Parathyroid adenoma (tissue), 2 donors: ENCODE results near the gene GPR75.
"Not testable (repeated sequence)": the region's sequence is repeated elsewhere in the genome, so short reads cannot be mapped to it uniquely, and the experiment has no call there.

Source experiments
- H2AFZ ChIP-seq: fragments of 300-600 bp; sonication (generic); one replicate; pipeline ENCODE4 v1.7.0; 2017; ENCODE audit warnings: antibody characterized with exemption, mild to moderate bottlenecking
- H3K27ac ChIP-seq: fragments of 300-600 bp; sonication (generic); one replicate; pipeline ENCODE4 v1.7.0; 2017
- H3K27me3 ChIP-seq: fragments of 300-600 bp; sonication (generic); one replicate; pipeline ENCODE4 v1.7.0; 2017; ENCODE audit warnings: low read length; ENCODE audit not compliant: control insufficient read depth, insufficient read depth
- H3K36me3 ChIP-seq: fragments of 300-600 bp; sonication (generic); one replicate; pipeline ENCODE4 v1.7.0; 2017; ENCODE audit warnings: low read length; ENCODE audit not compliant: control insufficient read depth, insufficient read depth
- H3K4me1 ChIP-seq: fragments of 300-600 bp; sonication (generic); one replicate; pipeline ENCODE4 v1.7.0; 2017; ENCODE audit warnings: control low read depth
- H3K4me2 ChIP-seq: fragments of 300-600 bp; sonication (generic); one replicate; pipeline ENCODE4 v1.7.0; 2017; ENCODE audit warnings: low read length
- H3K4me3 ChIP-seq: fragments of 300-600 bp; sonication (generic); one replicate; pipeline ENCODE4 v1.7.0; 2017; ENCODE audit warnings: low read depth, low read length
- H3K79me2 ChIP-seq: fragments of 300-600 bp; sonication (generic); one replicate; pipeline ENCODE4 v1.7.0; 2017; ENCODE audit warnings: control low read depth
- H3K9ac ChIP-seq: fragments of 300-600 bp; sonication (generic); one replicate; pipeline ENCODE4 v1.7.0; 2017; ENCODE audit warnings: mild to moderate bottlenecking
- H3K9me3 ChIP-seq: fragments of 300-600 bp; sonication (generic); one replicate; pipeline ENCODE4 v1.7.0; 2017; ENCODE audit warnings: low read length; ENCODE audit not compliant: control insufficient read depth
- TF ChIP-seq, protein P1 (sequence below): fragments of 300-600 bp; sonication (generic); IDR thresholded peaks from one replicate; pipeline ENCODE4 v1.7.0; 2017; ENCODE audit warnings: antibody characterized with exemption, mild to moderate bottlenecking
- donor health status: primary hyperparathyroidism.

Gene GPR75

DNA sequence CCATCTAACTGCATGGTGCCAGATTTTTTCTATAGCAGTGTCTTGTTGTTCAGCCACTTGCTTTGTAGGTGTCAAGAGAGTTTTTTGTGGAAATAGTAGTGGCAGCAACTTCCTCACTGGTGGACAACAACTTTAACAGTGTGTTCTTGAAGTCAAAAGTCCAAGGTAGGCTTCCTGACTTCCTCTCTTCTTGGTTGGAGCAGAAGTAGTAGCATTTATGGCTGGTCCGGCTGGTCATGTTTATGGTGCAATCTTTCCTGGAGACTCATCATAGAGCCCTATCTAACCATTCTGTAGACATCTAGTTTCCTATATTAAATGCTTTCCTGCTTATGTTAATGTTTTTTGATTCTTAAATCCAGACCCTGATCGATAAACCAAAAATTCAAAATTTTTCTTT, 11.7 kb downstream of the GPR75 start:
- Histone ChIP-seq H3K79me2 (peaks cover 3% of the 10 kb centered on the region), H3K27ac (no peak overlapping the region)

GRCh38 chr2:53843595-53843994, 16.2 kb downstream of the GPR75 start:
- H3K9ac ChIP-seq = no peak overlapping the region
- H3K27ac ChIP-seq = no peak overlapping the region
- no peaks in the 10 kb centered on the region for H3K9me3 ChIP-seq
- no peak overlapping the region for H3K4me2 ChIP-seq
- H3K79me2 ChIP-seq = no peaks in the 10 kb centered on the region
- TF ChIP-seq, protein P1, sequence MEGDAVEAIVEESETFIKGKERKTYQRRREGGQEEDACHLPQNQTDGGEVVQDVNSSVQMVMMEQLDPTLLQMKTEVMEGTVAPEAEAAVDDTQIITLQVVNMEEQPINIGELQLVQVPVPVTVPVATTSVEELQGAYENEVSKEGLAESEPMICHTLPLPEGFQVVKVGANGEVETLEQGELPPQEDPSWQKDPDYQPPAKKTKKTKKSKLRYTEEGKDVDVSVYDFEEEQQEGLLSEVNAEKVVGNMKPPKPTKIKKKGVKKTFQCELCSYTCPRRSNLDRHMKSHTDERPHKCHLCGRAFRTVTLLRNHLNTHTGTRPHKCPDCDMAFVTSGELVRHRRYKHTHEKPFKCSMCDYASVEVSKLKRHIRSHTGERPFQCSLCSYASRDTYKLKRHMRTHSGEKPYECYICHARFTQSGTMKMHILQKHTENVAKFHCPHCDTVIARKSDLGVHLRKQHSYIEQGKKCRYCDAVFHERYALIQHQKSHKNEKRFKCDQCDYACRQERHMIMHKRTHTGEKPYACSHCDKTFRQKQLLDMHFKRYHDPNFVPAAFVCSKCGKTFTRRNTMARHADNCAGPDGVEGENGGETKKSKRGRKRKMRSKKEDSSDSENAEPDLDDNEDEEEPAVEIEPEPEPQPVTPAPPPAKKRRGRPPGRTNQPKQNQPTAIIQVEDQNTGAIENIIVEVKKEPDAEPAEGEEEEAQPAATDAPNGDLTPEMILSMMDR = no peak
- no peak overlapping the region for H2AFZ ChIP-seq
- H3K4me3 ChIP-seq = no peak overlapping the region
- no peaks in the 10 kb centered on the region for H3K4me1 ChIP-seq
- no peaks in the 10 kb centered on the region for H3K27me3 ChIP-seq
- H3K36me3 ChIP-seq = no peaks in the 10 kb centered on the region

More for the DNA sequence above, 11.7 kb downstream of the GPR75 start:
- Histone ChIP-seq H2AFZ (no peak overlapping the region), H3K4me2 (no peak overlapping the region), H3K4me1 (no peaks in the 10 kb centered on the region), H3K9ac (no peak overlapping the region), H3K9me3 (no peaks in the 10 kb centered on the region), H3K36me3 (no peaks in the 10 kb centered on the region), H3K27me3 (no peaks in the 10 kb centered on the region), H3K4me3 (no peak overlapping the region)
- TF ChIP-seq, protein P1 = no peak

DNA sequence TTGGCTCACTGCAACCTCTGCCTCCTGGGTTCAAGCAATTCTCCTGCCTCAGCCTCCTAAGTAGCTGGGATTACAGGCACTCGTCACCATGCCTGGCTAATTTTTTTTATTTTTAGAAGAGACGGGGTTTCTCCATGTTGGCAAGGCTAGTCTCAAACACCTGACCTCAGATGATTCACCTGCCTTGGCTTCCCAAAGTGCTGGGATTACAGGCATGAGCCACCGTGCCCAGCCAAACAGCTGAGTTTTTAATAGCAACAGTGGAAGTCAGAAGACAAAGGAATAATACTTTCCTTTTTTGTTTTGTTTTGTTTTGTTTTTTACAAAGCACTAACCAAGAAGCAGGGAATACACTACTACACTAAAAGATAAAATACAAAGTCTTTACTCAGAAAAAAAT, 16.9 kb downstream of the GPR75 start:
- Histone ChIP-seq H2AFZ (no peak overlapping the region), H3K4me2 (no peak overlapping the region), H3K27me3 (no peaks in the 10 kb centered on the region), H3K4me3 (no peak overlapping the region), H3K79me2 (no peaks in the 10 kb centered on the region), H3K9me3 (no peaks in the 10 kb centered on the region), H3K27ac (no peak overlapping the region), H3K4me1 (no peaks in the 10 kb centered on the region), H3K36me3 (no peaks in the 10 kb centered on the region), H3K9ac (no peak overlapping the region)
- TF ChIP-seq, protein P1 = no peak

- H3K9ac ChIP-seq, H3K9me3 ChIP-seq, H3K27ac ChIP-seq, H3K36me3 ChIP-seq, H3K4me2 ChIP-seq, H3K4me1 ChIP-seq, H3K4me3 ChIP-seq, H3K27me3 ChIP-seq, H2AFZ ChIP-seq, H3K79me2 ChIP-seq: not testable (repeated sequence)
Observed at GRCh38 chr2:53841651-53842050, 18.1 kb downstream of the GPR75 start.

- H3K79me2 ChIP-seq = no peaks in the 10 kb centered on the region
- no peak overlapping the region for H3K4me2 ChIP-seq
- no peak overlapping the region for H2AFZ ChIP-seq
- H3K4me1 ChIP-seq = no peaks in the 10 kb centered on the region
- TF ChIP-seq, protein P1 = no peak
- H3K9me3 ChIP-seq = no peaks in the 10 kb centered on the region
- no peaks in the 10 kb centered on the region for H3K27me3 ChIP-seq
- no peak overlapping the region for H3K27ac ChIP-seq
- H3K9ac ChIP-seq = no peak overlapping the region
- no peak overlapping the region for H3K4me3 ChIP-seq
- H3K36me3 ChIP-seq = no peaks in the 10 kb centered on the region
Observed at GRCh38 chr2:53840580-53840979, 19.2 kb downstream of the GPR75 start.

DNA sequence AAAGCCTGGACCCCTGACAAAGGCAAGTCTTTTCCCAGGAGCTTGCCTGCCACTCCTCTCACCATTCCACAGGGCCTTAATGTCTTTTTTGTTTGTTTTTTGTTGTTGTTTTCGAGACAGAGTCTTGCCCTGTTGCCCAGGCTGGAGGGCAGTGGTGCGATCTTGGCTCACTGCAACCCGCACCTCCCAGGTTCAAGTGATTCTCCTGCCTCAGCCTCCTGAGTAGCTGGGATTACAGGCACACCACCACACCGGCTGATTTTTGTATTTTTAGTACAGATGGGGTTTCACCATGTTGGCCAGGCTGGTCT, 29.8 kb downstream of the GPR75 start:
- not testable (repeated sequence) for H3K27me3 ChIP-seq, H3K79me2 ChIP-seq, H3K4me1 ChIP-seq, H3K9ac ChIP-seq, H3K27ac ChIP-seq, H3K36me3 ChIP-seq, H3K9me3 ChIP-seq, H2AFZ ChIP-seq, H3K4me3 ChIP-seq, H3K4me2 ChIP-seq
